Ishikawa (cell line): ENCODE data around the gene EEF1AKMT3.

Source experiments
- CEBPB ChIP-seq: IDR thresholded peaks from 2 replicates; pipeline ENCODE4 v1.6.1; 2012
- CREB1 ChIP-seq: IDR thresholded peaks from 2 replicates; pipeline ENCODE4 v1.6.1; 2012; ENCODE audit warnings: low read depth
- EGR1 ChIP-seq: IDR thresholded peaks from 2 replicates; pipeline ENCODE4 v1.6.1; 2012
- EP300 ChIP-seq: IDR thresholded peaks from 2 replicates; pipeline ENCODE4 v1.6.1; 2012; ENCODE audit warnings: borderline replicate concordance
- FOXM1 ChIP-seq: IDR thresholded peaks from 2 replicates; pipeline ENCODE4 v1.6.1; 2012; ENCODE audit warnings: low read depth, borderline replicate concordance
- MAX ChIP-seq: IDR thresholded peaks from 2 replicates; pipeline ENCODE4 v1.6.1; 2012
- NFIC ChIP-seq: IDR thresholded peaks from 2 replicates; pipeline ENCODE4 v1.6.1; 2012
- RAD21 ChIP-seq: IDR thresholded peaks from 2 replicates; pipeline ENCODE4 v1.6.1; 2012; ENCODE audit warnings: low read depth
- REST ChIP-seq: IDR thresholded peaks from 2 replicates; pipeline ENCODE4 v1.6.1; 2012; ENCODE audit warnings: low read depth, mild to moderate bottlenecking
- TAF1 ChIP-seq: IDR thresholded peaks from 2 replicates; pipeline ENCODE4 v1.6.1; 2012; ENCODE audit warnings: low read depth, mild to moderate bottlenecking
- TCF12 ChIP-seq: IDR thresholded peaks from 2 replicates; pipeline ENCODE4 v1.6.1; 2012; ENCODE audit warnings: low read depth
- TEAD4 ChIP-seq: IDR thresholded peaks from 2 replicates; pipeline ENCODE4 v1.6.1; 2012
- USF1 ChIP-seq: IDR thresholded peaks from 2 replicates; pipeline ENCODE4 v1.6.1; 2012
- YY1 ChIP-seq: IDR thresholded peaks from 2 replicates; pipeline ENCODE4 v1.6.1; 2012; ENCODE audit warnings: low read depth
- ZBTB7A ChIP-seq: IDR thresholded peaks from 2 replicates; pipeline ENCODE4 v1.6.1; 2012; ENCODE audit warnings: low read depth

Gene EEF1AKMT3

GRCh38 chr12:57815177-57816000, 43.0 kb downstream of the EEF1AKMT3 start:
- TF ChIP-seq YY1 (no peak), CEBPB (no peak), TEAD4 (no peak), NFIC (no peak), REST (no peak), TCF12 (no peak), CREB1 (no peak), RAD21 (no peak), EP300 (no peak), MAX (no peak), ZBTB7A (no peak), TAF1 (no peak), USF1 (no peak), FOXM1 (no peak)

GRCh38 chr12:57816001-57816854, 43.8 kb downstream of the EEF1AKMT3 start:
- TF ChIP-seq CREB1, result no peak
- TF ChIP-seq EGR1, result no peak
- no peak for TF ChIP-seq FOXM1
- no peak for TF ChIP-seq YY1
- no peak for TF ChIP-seq EP300
- no peak for TF ChIP-seq NFIC
- no peak for TF ChIP-seq TAF1
- TF ChIP-seq RAD21, result no peak
- no peak for TF ChIP-seq USF1
- TF ChIP-seq REST, result no peak

- TF ChIP-seq YY1, result no peak
- no peak for TF ChIP-seq TAF1
- TF ChIP-seq REST, result no peak
- TF ChIP-seq NFIC, result no peak
- no peak for TF ChIP-seq CEBPB
- TF ChIP-seq MAX, result no peak
- TF ChIP-seq USF1, result no peak
- no peak for TF ChIP-seq EGR1
- TF ChIP-seq EP300, result no peak
- TF ChIP-seq RAD21, result no peak
- TF ChIP-seq TCF12, result no peak
- TF ChIP-seq CREB1, result no peak
Observed at GRCh38 chr12:57816855-57817151, 44.4 kb downstream of the EEF1AKMT3 start.
